GM19452 (cell line): ENCODE data around the gene HPCAL4.

Source experiments
- ATAC-seq: cut with Tn5 transposase; IDR thresholded peaks from one replicate; pipeline ENCODE4 v1.9.1; 2021; ENCODE audit not compliant: unreplicated experiment

The HPCAL4 gene

DNA sequence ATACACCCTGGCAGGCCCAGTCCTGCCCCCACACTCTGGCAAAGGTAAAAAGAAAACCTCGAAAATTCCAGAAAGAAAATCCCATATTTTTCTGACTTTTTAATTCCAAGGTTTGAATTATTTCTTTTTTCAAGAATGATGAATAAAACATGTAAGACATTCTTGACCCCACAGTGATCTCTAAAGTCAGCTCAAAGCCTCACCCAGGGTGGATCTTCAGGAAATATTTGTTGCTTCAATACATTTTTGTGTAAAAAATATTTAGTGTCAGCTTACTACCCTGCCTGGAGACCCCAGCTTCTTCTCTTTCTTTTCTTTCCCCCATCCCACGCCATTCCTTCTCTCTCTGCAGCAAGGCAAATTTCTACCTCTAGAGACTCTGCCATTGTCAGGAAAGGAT lies 12.3 kb downstream of the HPCAL4 start:
- no peak for ATAC-seq

DNA sequence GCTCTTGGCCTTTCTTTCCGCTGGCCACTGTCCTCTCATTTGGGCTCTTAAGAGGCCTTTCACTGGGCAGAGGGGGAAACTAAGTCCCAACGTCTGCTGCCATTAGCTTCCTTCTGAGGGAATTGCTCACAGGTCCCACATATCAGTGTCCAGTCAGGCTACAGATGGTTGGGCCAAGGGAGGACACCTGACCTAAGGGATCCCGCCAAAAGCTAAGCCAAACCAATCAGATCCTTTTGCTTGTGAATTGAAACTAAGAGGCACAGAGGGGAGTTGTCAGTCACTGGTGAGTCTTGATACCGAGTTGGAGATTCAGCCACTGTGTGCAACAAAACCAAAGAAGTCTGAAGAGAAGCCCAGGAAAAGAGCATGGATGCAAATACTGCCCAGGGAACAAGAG lies 13.6 kb downstream of the HPCAL4 start:
- ATAC-seq = no peak

DNA sequence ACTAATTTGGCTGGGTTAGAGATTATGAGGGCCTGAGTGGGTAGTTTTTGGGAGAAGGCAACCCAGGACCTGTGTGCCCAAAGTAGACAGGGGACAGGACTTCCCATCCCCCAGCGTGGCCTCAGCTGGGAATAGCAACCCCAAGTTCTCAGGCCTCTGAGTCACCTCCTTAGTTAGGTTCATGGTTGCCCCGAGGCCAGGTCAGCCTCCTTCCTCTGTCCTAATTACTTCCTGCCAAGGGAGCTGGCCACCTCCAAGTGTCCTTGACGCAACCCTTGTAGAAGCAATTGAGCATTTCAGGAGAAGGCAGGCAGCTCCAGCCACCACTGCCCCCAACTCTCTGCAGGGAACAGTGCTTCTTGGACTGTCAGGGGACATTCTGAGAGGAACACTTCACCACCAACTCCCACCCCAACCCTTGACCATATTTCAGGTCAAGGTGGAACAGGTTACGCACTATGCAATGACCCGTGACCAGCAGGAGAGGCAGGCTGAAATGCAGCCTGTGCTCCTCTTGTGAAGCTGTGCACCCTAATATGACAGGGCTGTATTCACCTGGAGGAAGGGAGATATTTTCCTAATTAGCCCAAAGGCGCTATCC lies 14.2 kb downstream of the HPCAL4 start:
- ATAC-seq = no peak

GRCh38 chr1:39675220-39675619 lies 16.0 kb downstream of the HPCAL4 start:
- no peak for ATAC-seq

GRCh38 chr1:39673215-39673614 lies 18.0 kb downstream of the HPCAL4 start:
- no peak for ATAC-seq

DNA sequence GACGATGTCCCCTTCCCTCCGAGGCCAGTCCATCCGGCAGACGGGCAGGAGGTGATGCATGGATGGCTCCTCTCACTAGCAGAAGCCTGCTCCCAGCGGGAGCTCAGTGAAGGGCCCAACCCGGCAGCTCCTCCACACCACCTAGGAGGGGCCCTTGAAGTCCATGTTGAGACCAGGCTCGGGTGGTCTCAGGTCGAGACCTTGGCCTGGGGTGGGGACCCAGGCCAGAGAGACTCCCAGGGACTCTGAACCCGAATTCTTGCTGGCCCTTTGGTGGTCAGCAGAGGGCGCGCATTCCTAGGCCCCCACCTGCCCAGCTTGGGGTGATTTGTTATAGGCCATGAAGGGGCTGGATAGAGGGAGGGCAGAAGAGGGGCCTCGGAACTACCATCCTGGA lies 18.7 kb downstream of the HPCAL4 start:
- no peak for ATAC-seq

GRCh38 chr1:39671793-39672550 lies 19.3 kb downstream of the HPCAL4 start, which contains the start of gene NT5C1A:
TSS of gene NT5C1A (minus strand) at chr1:39672107. CDS start at chr1:39672038, 69 bp downstream.
- ATAC-seq = no peak

GRCh38 chr1:39671433-39671792 lies 19.8 kb downstream of the HPCAL4 start:
- ATAC-seq = no peak

GRCh38 chr1:39670689-39671088 lies 20.5 kb downstream of the HPCAL4 start:
- no peak for ATAC-seq

DNA sequence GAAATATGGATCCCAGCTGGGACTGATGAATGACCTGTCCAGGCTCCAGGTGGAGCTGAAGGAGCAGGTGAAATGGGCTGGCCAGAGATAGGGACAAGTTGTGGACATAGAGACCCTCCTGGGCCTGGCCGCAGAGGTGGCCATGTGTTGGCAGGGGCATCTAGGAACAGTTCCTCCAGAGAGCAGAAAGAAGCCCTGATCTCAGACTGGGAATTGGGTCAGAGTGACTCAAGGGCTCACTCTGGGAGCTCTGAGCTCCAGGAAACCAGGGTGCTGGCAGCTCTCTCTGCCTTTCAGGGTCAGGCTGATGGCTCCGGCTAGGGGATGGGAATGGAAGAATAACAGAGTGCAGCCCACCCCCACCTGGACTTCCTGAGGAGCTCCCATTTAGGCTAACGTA lies 22.3 kb downstream of the HPCAL4 start:
- ATAC-seq = no peak

DNA sequence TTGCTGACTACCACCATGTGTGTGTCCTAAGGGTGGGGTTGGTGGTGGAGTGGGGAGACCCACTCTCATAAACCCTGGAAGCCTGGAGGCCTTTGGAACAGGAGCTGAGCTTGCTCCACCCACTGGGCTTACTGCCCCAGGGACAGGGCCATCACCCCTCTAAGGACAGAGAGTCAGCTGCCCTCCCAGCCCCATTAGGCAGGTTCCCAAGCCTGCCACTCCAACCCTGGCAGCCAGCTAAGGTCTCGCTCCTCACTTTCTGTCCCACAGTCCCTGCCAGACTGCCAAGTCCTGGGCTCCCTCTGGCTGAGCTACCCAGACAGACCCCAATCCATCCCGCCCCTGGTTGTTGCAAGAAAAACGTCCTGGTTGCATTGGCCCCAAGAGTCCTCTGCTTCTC lies 23.1 kb downstream of the HPCAL4 start:
- no peak for ATAC-seq

DNA sequence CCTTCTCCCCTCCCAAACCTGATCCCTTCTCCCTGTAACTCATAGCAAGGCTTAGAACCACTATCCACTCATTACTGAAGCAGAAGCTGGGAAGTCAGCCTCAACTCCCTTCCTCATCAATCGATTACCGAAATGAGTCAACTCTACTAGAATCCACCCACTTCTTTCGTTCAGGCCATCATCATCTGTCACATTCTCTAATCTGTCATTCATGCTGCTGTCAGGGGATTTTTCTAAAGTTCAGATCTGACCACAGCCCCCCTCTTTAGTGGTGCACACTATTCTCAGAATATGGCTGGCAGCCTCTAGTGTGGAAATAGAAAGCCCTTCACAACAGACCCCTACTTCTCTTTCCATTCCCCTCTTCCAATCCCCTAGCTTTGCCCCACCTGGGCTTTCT lies 24.5 kb downstream of the HPCAL4 start:
- ATAC-seq = peak; percentile 86

DNA sequence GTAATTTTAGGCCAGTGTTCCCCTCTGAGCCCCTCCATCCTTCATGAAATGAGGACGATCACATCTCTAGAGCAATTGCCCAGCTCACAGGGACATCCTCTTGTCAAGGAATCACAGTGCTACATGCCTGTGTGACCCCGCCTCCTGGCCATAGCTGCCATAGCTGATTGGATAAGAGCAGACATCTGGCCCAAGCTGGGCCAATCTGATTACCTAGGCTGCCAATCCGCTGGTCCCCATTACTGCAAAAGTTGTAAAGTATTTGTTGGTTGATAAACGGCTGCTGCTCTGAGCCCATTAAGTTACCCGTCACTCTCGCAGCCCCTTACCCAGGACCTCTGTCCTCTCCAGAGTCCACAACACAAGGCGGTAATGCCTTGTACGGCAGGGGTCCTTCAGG lies 27.7 kb downstream of the HPCAL4 start:
- no peak for ATAC-seq

GRCh38 chr1:39662861-39663260 lies 28.4 kb downstream of the HPCAL4 start:
- no peak for ATAC-seq

- no peak for ATAC-seq
Measured at GRCh38 chr1:39659538-39659937, 31.7 kb downstream of the HPCAL4 start.

- ATAC-seq = no peak
Measured at GRCh38 chr1:39659110-39659509, 32.1 kb downstream of the HPCAL4 start.

DNA sequence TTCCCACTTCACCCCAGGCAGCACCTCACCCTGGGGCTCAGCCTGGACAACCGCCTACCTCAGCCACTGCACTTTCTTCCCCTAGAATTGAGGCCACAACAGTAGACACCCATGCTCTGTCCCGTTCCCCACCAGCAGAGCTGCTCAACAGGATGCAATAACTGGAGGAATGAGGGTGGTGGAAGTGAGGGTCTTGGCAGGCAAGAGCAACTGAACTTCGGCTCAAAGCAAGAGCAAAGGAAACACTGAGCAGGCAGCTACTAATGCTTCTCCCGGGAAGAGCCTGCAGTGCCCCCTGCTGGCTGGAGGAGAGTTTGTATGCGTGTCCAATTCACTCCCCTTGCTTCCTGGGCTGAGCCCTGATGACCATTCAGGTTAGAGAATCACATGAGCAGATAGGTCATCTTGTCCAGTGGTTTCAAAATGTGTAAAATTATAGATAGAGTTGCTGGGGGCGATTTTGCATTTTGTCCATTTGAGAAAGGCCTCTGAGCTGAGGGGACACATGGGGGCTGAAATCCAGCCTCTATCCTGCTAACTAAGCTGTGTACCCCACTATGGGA lies 33.2 kb downstream of the HPCAL4 start:
- ATAC-seq = no peak

- no peak for ATAC-seq
Measured at GRCh38 chr1:39657402-39657801, 33.8 kb downstream of the HPCAL4 start.

DNA sequence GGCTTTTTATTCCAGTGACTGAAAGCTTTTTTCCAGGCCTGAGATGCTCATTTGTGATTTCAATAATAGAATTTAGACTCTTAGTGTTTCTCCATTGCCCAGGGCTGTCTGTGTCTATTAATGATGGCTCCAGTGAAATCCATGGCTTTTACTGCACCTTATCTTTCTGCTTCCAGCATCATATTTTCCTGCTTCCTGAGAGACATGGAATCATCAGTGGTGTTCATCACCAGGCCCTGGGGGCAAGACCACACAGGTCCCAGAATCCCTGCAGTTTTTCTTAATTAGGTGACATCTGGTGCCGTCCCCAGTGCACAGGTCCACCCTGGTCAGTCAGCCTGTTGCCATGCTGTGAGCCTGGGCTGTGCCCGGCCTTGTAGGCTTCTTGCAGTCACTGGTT lies 34.8 kb downstream of the HPCAL4 start:
- ATAC-seq = no peak

DNA sequence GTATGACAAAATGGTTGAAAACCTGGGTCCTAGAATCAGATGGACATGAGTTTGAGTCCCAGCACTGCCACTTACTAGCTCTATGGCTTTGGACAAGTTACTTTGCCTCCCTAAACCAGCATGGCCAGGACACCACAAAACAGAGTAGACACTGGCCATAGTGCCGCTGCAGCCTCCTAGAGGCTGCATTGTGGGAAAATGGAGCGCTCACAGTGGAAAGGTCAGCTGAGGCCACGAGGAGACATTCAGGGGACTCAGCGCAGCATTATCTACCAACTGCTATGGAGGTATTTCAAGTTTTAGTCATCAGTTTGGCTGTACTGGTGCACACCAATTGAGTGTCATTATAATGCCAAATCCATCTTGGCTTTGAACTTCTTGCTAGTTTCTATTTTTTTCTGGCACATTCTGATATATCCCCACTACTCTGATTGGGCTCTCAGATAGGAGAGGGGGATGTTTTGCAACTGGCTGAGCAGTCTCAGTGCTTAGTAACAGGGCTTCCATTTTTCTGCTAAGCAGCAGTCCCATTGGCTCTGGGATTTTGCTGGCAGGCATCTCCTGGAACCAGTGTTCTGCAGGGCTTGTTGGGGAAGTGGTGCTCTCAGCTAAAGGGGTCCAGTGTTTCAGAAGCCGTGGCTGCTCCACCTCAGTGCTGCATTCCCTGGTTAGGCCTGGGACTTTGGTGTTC lies 35.5 kb downstream of the HPCAL4 start:
- ATAC-seq = no peak

- no peak for ATAC-seq
Measured at GRCh38 chr1:39654291-39654690, 36.9 kb downstream of the HPCAL4 start.

- no peak for ATAC-seq
Measured at GRCh38 chr1:39653546-39654031, 37.6 kb downstream of the HPCAL4 start.
